PC-9 (cell line): ENCODE measurements around the gene LCA5L. TPM values are rescaled to one million over a fixed set of nuclear protein-coding genes. Genes with fewer than 3 reads are reported as not detected.

Experiments
- BruUV-seq: library from RNA; stranded (reverse); fragments of 400-500 nt; replicated peaks from 2 replicates; lab custom pipeline; 2021; lab: Mats Ljungman, UMichigan
- CTCF ChIA-PET: fragments of 300-600 bp; sonication (Branson Sonifier 250); formaldehyde crosslinking; loops from one replicate; lab custom pipeline; 2022; ENCODE audit warnings: antibody characterized with exemption; lab: Charles Lee
- POLR2A ChIA-PET: fragments of 300-600 bp; sonication (Branson Sonifier 250); formaldehyde crosslinking; loops from one replicate; lab custom pipeline; 2022; ENCODE audit warnings: antibody characterized with exemption; ENCODE audit not compliant: unreplicated experiment; lab: Charles Lee
- DNase-seq, 2 experiments: peaks; one replicate each; pipeline versions ENCODE4 v3.0.0 to v3.0.0-alpha.2; 2015 to 2022; ENCODE audit warnings: mixed read lengths in 1 of 2
- H2AFZ ChIP-seq: fragments of 200-600 bp; sonication (generic); 2 replicates; pipeline ENCODE4 v1.8.1; 2017; ENCODE audit warnings: antibody characterized with exemption
- H3F3A ChIP-seq: fragments of 200-600 bp; sonication (generic); 2 replicates; pipeline ENCODE4 v1.8.1; 2017; ENCODE audit warnings: antibody characterized with exemption, mild to moderate bottlenecking, low read depth; ENCODE audit not compliant: insufficient read depth
- H3K27ac ChIP-seq: fragments of 200-600 bp; sonication (generic); 2 replicates; pipeline ENCODE4 v1.6.1; 2016; ENCODE audit warnings: mixed run types
- H3K27me3 ChIP-seq: fragments of 200-600 bp; sonication (generic); 2 replicates; pipeline ENCODE4 v1.6.1; 2016; ENCODE audit warnings: low read depth, mixed run types; ENCODE audit not compliant: insufficient read depth
- H3K36me3 ChIP-seq: fragments of 200-600 bp; sonication (generic); 2 replicates; pipeline ENCODE4 v1.6.1; 2016; ENCODE audit warnings: low read depth, mixed run types
- H3K4me1 ChIP-seq: fragments of 200-600 bp; sonication (generic); replicated peaks from 2 replicates; pipeline ENCODE4 v1.6.1; 2016; ENCODE audit warnings: mixed run types; ENCODE audit not compliant: insufficient read depth
- H3K4me2 ChIP-seq: fragments of 200-600 bp; sonication (generic); 2 replicates; pipeline ENCODE4 v1.6.1; 2017; ENCODE audit warnings: mixed run types
- H3K4me3 ChIP-seq: fragments of 200-600 bp; sonication (generic); 2 replicates; pipeline ENCODE4 v1.6.1; 2016; ENCODE audit warnings: mixed run types
- H3K79me2 ChIP-seq: fragments of 200-600 bp; sonication (generic); 2 replicates; pipeline ENCODE4 v1.6.1; 2017; ENCODE audit warnings: low read depth, mixed run types
- H3K9me2 ChIP-seq: fragments of 200-600 bp; sonication (generic); 2 replicates; pipeline ENCODE4 v1.8.1; 2017; ENCODE audit warnings: mild to moderate bottlenecking; ENCODE audit not compliant: insufficient read depth
- H3K9me3 ChIP-seq: fragments of 200-600 bp; sonication (generic); 2 replicates; pipeline ENCODE4 v1.8.1; 2016; ENCODE audit warnings: low read depth; ENCODE audit not compliant: insufficient read depth
- H4K20me1 ChIP-seq: fragments of 200-600 bp; sonication (generic); 2 replicates; pipeline ENCODE4 v1.8.1; 2017; ENCODE audit not compliant: insufficient read depth
- EZH2 ChIP-seq: fragments of 200-600 bp; sonication (generic); IDR thresholded peaks from 2 replicates; pipeline ENCODE4 v1.8.0; 2017; ENCODE audit warnings: antibody characterized with exemption, low read depth
- intact Hi-C: fragments of 100-400 bp; cut with micrococcal nuclease; formaldehyde crosslinking; loops from one replicate; pipeline ENCODE4 v1.10.0; 2022; ENCODE audit not compliant: unreplicated experiment
- total RNA-seq: library from RNA; stranded (reverse); gene quantifications from 2 replicates; pipeline ENCODE4 v1.2.3, GENCODE V29; 2021
- TF ChIP-seq, protein P1 (sequence below): fragments of 200-600 bp; sonication (generic); conservative IDR thresholded peaks from 2 replicates; pipeline ENCODE4 v1.6.1; 2017; ENCODE audit warnings: mixed run types, antibody characterized with exemption, mild to moderate bottlenecking, moderate library complexity

LCA5L gene
- total RNA-seq, 1 experiment from 2014 or later = 2.4 TPM

DNA sequence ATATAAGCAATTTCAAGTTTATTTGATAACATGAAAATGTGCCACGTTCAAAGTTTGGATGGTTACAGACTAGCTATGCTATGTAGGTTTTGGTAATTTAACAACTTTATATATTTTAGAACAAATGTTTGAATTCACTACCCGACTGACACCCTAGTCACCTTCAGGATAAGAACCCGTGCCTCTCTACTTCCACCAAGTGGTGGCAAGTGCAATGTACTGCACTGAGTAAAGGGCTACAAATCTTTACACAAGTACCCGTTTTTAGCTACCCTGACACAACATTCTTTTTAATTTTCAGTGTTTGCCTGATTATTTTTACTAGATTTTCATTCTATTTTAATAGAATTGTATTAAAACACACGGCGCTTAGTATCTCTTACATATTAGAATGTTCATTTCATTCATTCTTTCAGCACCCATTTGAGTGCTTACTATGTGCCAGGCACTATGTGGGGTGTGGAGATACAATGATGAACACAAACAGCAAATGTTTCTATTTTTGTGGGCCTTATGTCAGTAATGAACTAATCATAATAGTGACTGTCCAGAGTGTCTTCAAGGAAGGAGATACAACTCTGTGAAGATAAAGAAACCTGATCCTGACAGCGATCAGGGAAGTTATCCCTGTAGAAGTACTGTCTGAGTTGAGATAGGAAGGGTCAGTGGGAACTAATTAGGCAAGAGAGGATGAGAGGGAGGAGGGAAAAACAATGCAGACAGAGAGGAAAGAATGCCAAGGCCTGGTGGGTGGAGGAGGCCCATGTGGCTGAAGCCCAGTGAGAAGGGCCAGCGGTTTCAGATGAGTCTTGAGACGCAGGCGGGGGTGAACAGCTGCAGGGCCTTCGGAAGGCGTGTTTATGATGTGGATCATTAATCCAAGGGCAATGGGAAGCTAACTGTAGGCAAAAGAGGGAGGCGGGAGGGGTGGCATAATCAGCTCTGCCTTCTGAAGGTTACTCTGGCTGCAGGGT lies 3.8 kb downstream of the LCA5L start:
- H3K27ac ChIP-seq = no peak overlapping the region
- ChIA-PET CTCF (interaction anchor here (1.1 kb wide), 1 partner anchor 129 kb away, joined by 3 read pairs; the partner anchor contains the start of gene BRWD1), POLR2A (no interaction called here)
- no TSS peak for BruUV-seq
- DNase-seq = peak; percentile 14 to 42
- H3K4me2 ChIP-seq = no peak overlapping the region
- H4K20me1 ChIP-seq = no peaks in the 10 kb centered on the region
- H3K79me2 ChIP-seq = no peaks in the 10 kb centered on the region
- H3K27me3 ChIP-seq = no peaks in the 10 kb centered on the region
- no peaks in the 10 kb centered on the region for H3K9me3 ChIP-seq
- peaks cover 6% of the 10 kb centered on the region; the same call in 1 of the 2 replicates for H3K4me1 ChIP-seq
- intact Hi-C loops = loop anchor here (5.0 kb wide), 1 partner anchor 54 kb away; no protein-coding TSS in a partner anchor
- no peaks in the 10 kb centered on the region for H3K36me3 ChIP-seq
- no peak overlapping the region for H2AFZ ChIP-seq
- no peak overlapping the region for H3K4me3 ChIP-seq
- TF ChIP-seq, protein P1, sequence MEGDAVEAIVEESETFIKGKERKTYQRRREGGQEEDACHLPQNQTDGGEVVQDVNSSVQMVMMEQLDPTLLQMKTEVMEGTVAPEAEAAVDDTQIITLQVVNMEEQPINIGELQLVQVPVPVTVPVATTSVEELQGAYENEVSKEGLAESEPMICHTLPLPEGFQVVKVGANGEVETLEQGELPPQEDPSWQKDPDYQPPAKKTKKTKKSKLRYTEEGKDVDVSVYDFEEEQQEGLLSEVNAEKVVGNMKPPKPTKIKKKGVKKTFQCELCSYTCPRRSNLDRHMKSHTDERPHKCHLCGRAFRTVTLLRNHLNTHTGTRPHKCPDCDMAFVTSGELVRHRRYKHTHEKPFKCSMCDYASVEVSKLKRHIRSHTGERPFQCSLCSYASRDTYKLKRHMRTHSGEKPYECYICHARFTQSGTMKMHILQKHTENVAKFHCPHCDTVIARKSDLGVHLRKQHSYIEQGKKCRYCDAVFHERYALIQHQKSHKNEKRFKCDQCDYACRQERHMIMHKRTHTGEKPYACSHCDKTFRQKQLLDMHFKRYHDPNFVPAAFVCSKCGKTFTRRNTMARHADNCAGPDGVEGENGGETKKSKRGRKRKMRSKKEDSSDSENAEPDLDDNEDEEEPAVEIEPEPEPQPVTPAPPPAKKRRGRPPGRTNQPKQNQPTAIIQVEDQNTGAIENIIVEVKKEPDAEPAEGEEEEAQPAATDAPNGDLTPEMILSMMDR = peak; percentile 68
- no peak for TF ChIP-seq EZH2
- no peaks in the 10 kb centered on the region; the same call in 1 of the 2 replicates for H3F3A ChIP-seq
- no peaks in the 10 kb centered on the region for H3K9me2 ChIP-seq

DNA sequence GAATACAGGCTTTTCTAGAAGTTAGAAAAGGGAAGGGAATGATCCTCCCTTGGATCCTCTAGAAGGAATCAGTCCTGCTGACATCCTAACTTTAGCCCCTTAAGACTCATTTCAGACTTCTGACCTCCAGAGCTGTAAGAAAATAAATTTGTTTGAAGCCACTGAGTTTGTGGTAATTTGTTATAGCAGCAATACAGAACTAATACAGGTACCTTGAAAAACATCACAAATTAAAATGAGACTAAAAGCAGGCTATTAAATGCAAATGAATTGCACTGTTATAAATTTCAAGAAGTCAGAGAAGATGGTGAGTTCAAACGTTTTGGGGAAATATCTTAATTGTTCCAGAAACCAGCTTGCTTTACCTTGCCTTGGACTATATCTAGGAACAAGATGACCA lies 6.3 kb downstream of the LCA5L start:
- no peaks in the 10 kb centered on the region for H3K27me3 ChIP-seq
- no peak overlapping the region for H2AFZ ChIP-seq
- POLR2A ChIA-PET = no interaction called here
- no peaks in the 10 kb centered on the region for H3F3A ChIP-seq
- intact Hi-C loops = no loop called here
- CTCF ChIA-PET = no interaction called here
- H3K9me2 ChIP-seq = no peaks in the 10 kb centered on the region
- TF ChIP-seq, protein P1 = no peak
- TF ChIP-seq EZH2 = no peak
- H3K4me1 ChIP-seq = no peaks in the 10 kb centered on the region
- no peak overlapping the region for H3K27ac ChIP-seq
- no peaks in the 10 kb centered on the region for H4K20me1 ChIP-seq
- H3K4me3 ChIP-seq = no peak overlapping the region
- no peaks in the 10 kb centered on the region for H3K79me2 ChIP-seq
- no peaks in the 10 kb centered on the region for H3K36me3 ChIP-seq
- no TSS peak for BruUV-seq
- DNase-seq = no peak
- no peak overlapping the region for H3K4me2 ChIP-seq
- no peaks in the 10 kb centered on the region for H3K9me3 ChIP-seq

DNA sequence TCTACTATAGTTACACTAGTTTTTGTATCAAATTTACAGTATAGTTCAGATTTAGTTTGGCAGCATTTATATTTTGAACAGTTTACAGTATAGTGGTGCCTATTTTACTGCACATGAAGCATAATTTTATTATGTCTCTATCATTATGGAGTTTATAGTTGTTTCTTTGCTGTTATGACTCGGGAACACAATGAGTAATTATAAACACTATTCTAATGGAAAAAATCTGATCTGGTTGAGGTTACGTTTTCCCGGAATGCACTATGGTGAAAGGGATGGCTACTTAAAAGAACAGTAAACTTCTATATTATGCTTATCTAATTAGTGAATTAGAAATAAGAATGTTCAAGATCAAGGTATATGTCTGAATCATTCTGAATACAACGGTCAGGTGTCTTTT lies 10.6 kb downstream of the LCA5L start:
- Histone ChIP-seq H3K79me2 (no peaks in the 10 kb centered on the region), H3K9me2 (no peaks in the 10 kb centered on the region), H3K27ac (no peak overlapping the region), H3K36me3 (no peaks in the 10 kb centered on the region), H4K20me1 (no peaks in the 10 kb centered on the region), H3K4me2 (no peak overlapping the region), H3F3A (no peaks in the 10 kb centered on the region), H3K4me3 (no peak overlapping the region), H3K9me3 (no peaks in the 10 kb centered on the region), H3K4me1 (no peaks in the 10 kb centered on the region), H2AFZ (no peak overlapping the region), H3K27me3 (no peaks in the 10 kb centered on the region)
- no TSS peak for BruUV-seq
- POLR2A ChIA-PET = no interaction called here
- CTCF ChIA-PET = no interaction called here
- intact Hi-C loops = no loop called here
- TF ChIP-seq EZH2 = no peak
- TF ChIP-seq, protein P1 = no peak
- no peak for DNase-seq
